ENCODE results near the gene ZDBF2.
"Not testable (repeated sequence)": the region's sequence is repeated elsewhere in the genome, so short reads cannot be mapped to it uniquely, and the experiment has no call there.

Gene ZDBF2

DNA sequence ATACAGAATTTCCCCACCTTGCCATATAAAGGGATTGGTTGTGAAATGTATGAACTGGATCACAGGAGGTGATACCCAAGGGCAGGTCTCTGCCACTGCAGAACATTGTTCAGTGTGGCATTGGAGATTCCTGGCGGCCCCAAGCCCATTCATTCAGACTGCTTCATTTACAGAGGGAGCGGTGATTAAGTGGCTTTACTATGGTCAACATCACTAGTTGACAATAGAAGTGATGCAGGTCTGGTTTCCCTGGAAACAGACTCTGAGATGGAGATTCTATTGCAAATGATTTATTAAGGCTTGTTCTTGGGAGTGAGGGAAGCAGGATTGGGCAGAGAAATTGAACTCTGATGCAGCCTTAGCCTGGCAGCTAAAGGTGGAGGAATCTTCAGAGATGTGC is 62.4 kb downstream of the ZDBF2 start:
- Histone ChIP-seq H3K27me3 (ENCODE audit: control insufficient read depth, insufficient read depth, low read length) (no peaks in the 10 kb centered on the region), H3K36me3 (ENCODE audit: control insufficient read depth, insufficient read depth, low read length) (no peaks in the 10 kb centered on the region), H3K4me1 (ENCODE audit: control insufficient read depth, insufficient read depth, low read length) (no peaks in the 10 kb centered on the region), H3K4me3 (ENCODE audit: low read depth, low read length) (no peak overlapping the region), H3K27ac (ENCODE audit: low read depth, low read length) (no peak overlapping the region), H3K9me3 (ENCODE audit: control insufficient read depth, insufficient read depth, low read depth, low read length) (no peaks in the 10 kb centered on the region), H3K9ac (ENCODE audit: low read length) (no peak overlapping the region)

- H3K27ac ChIP-seq (ENCODE audit: low read depth, low read length) = no peak overlapping the region
- no peaks in the 10 kb centered on the region for H3K27me3 ChIP-seq (ENCODE audit: control insufficient read depth, insufficient read depth, low read length)
- no peaks in the 10 kb centered on the region for H3K4me1 ChIP-seq (ENCODE audit: control insufficient read depth, insufficient read depth, low read length)
- H3K9ac ChIP-seq (ENCODE audit: low read length) = no peak overlapping the region
- H3K36me3 ChIP-seq (ENCODE audit: control insufficient read depth, insufficient read depth, low read length) = no peaks in the 10 kb centered on the region
- H3K9me3 ChIP-seq (ENCODE audit: control insufficient read depth, insufficient read depth, low read depth, low read length) = no peaks in the 10 kb centered on the region
- no peak overlapping the region for H3K4me3 ChIP-seq (ENCODE audit: low read depth, low read length)
Observed at GRCh38 chr2:206337956-206338355, 63.5 kb downstream of the ZDBF2 start.

GRCh38 chr2:206341396-206341795 is 66.9 kb downstream of the ZDBF2 start:
- Histone ChIP-seq H3K9ac (ENCODE audit: low read length) (no peak overlapping the region), H3K36me3 (ENCODE audit: control insufficient read depth, insufficient read depth, low read length) (no peaks in the 10 kb centered on the region), H3K9me3 (ENCODE audit: control insufficient read depth, insufficient read depth, low read depth, low read length) (peaks cover 17% of the 10 kb centered on the region), H3K27ac (ENCODE audit: low read depth, low read length) (no peak overlapping the region), H3K27me3 (ENCODE audit: control insufficient read depth, insufficient read depth, low read length) (no peaks in the 10 kb centered on the region), H3K4me3 (ENCODE audit: low read depth, low read length) (no peak overlapping the region), H3K4me1 (ENCODE audit: control insufficient read depth, insufficient read depth, low read length) (no peaks in the 10 kb centered on the region)

GRCh38 chr2:206343144-206343543 is 68.7 kb downstream of the ZDBF2 start:
- no peak overlapping the region for H3K27ac ChIP-seq (ENCODE audit: low read depth, low read length)
- H3K27me3 ChIP-seq (ENCODE audit: control insufficient read depth, insufficient read depth, low read length) = no peaks in the 10 kb centered on the region
- H3K9ac ChIP-seq (ENCODE audit: low read length) = no peak overlapping the region
- no peaks in the 10 kb centered on the region for H3K4me1 ChIP-seq (ENCODE audit: control insufficient read depth, insufficient read depth, low read length)
- H3K36me3 ChIP-seq (ENCODE audit: control insufficient read depth, insufficient read depth, low read length) = no peaks in the 10 kb centered on the region
- H3K4me3 ChIP-seq (ENCODE audit: low read depth, low read length) = no peak overlapping the region
- H3K9me3 ChIP-seq (ENCODE audit: control insufficient read depth, insufficient read depth, low read depth, low read length) = peaks cover 18% of the 10 kb centered on the region

- Histone ChIP-seq H3K4me1 (ENCODE audit: control insufficient read depth, insufficient read depth, low read length) (no peaks in the 10 kb centered on the region), H3K9me3 (ENCODE audit: control insufficient read depth, insufficient read depth, low read depth, low read length) (peaks cover 24% of the 10 kb centered on the region), H3K27ac (ENCODE audit: low read depth, low read length) (no peak overlapping the region), H3K36me3 (ENCODE audit: control insufficient read depth, insufficient read depth, low read length) (no peaks in the 10 kb centered on the region), H3K4me3 (ENCODE audit: low read depth, low read length) (no peak overlapping the region), H3K9ac (ENCODE audit: low read length) (no peak overlapping the region), H3K27me3 (ENCODE audit: control insufficient read depth, insufficient read depth, low read length) (no peaks in the 10 kb centered on the region)
Observed at GRCh38 chr2:206343816-206344215, 69.4 kb downstream of the ZDBF2 start.

GRCh38 chr2:206345606-206346005 is 71.1 kb downstream of the ZDBF2 start:
- Histone ChIP-seq H3K4me1 (ENCODE audit: control insufficient read depth, insufficient read depth, low read length) (no peaks in the 10 kb centered on the region), H3K27me3 (ENCODE audit: control insufficient read depth, insufficient read depth, low read length) (no peaks in the 10 kb centered on the region), H3K27ac (ENCODE audit: low read depth, low read length) (no peak overlapping the region), H3K9ac (ENCODE audit: low read length) (no peak overlapping the region), H3K36me3 (ENCODE audit: control insufficient read depth, insufficient read depth, low read length) (no peaks in the 10 kb centered on the region), H3K4me3 (ENCODE audit: low read depth, low read length) (no peak overlapping the region), H3K9me3 (ENCODE audit: control insufficient read depth, insufficient read depth, low read depth, low read length) (peaks cover 37% of the 10 kb centered on the region)

- no peak overlapping the region for H3K27ac ChIP-seq (ENCODE audit: low read depth, low read length)
- H3K4me3 ChIP-seq (ENCODE audit: low read depth, low read length) = no peak overlapping the region
- no peaks in the 10 kb centered on the region for H3K36me3 ChIP-seq (ENCODE audit: control insufficient read depth, insufficient read depth, low read length)
- H3K4me1 ChIP-seq (ENCODE audit: control insufficient read depth, insufficient read depth, low read length) = no peaks in the 10 kb centered on the region
- no peak overlapping the region for H3K9ac ChIP-seq (ENCODE audit: low read length)
- no peaks in the 10 kb centered on the region for H3K27me3 ChIP-seq (ENCODE audit: control insufficient read depth, insufficient read depth, low read length)
- peaks cover 28% of the 10 kb centered on the region for H3K9me3 ChIP-seq (ENCODE audit: control insufficient read depth, insufficient read depth, low read depth, low read length)
Observed at GRCh38 chr2:206349375-206349774, 74.9 kb downstream of the ZDBF2 start.

DNA sequence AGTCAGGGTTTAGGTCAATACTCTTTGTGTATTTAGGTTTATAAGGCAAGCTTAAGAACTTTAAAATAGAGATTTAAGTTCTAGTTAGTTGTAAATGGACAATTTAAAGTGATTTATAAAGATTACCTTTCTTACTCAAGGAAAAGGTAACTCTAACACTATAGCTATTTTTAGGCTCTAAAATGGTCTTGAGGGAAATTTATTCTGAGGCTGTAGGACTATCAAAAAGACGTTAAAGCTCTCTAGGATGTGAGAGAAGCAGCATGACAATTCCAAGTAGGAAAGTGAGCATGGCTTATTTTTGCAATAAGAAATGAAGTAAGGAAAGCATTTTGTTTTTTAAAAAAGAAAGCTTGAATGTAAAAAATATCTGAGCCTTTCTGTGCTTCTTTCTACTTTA is 78.1 kb downstream of the ZDBF2 start:
- no peak overlapping the region for H3K27ac ChIP-seq (ENCODE audit: low read depth, low read length)
- H3K9ac ChIP-seq (ENCODE audit: low read length) = no peak overlapping the region
- H3K27me3 ChIP-seq (ENCODE audit: control insufficient read depth, insufficient read depth, low read length) = no peaks in the 10 kb centered on the region
- no peaks in the 10 kb centered on the region for H3K4me1 ChIP-seq (ENCODE audit: control insufficient read depth, insufficient read depth, low read length)
- H3K36me3 ChIP-seq (ENCODE audit: control insufficient read depth, insufficient read depth, low read length) = no peaks in the 10 kb centered on the region
- H3K9me3 ChIP-seq (ENCODE audit: control insufficient read depth, insufficient read depth, low read depth, low read length) = peaks cover 21% of the 10 kb centered on the region
- H3K4me3 ChIP-seq (ENCODE audit: low read depth, low read length) = no peak overlapping the region

- Histone ChIP-seq H3K9me3 (ENCODE audit: control insufficient read depth, insufficient read depth, low read depth, low read length) (peaks cover 22% of the 10 kb centered on the region), H3K4me1 (ENCODE audit: control insufficient read depth, insufficient read depth, low read length) (no peaks in the 10 kb centered on the region), H3K27ac (ENCODE audit: low read depth, low read length) (no peak overlapping the region), H3K4me3 (ENCODE audit: low read depth, low read length) (no peak overlapping the region), H3K36me3 (ENCODE audit: control insufficient read depth, insufficient read depth, low read length) (no peaks in the 10 kb centered on the region), H3K9ac (ENCODE audit: low read length) (no peak overlapping the region), H3K27me3 (ENCODE audit: control insufficient read depth, insufficient read depth, low read length) (no peaks in the 10 kb centered on the region)
Observed at GRCh38 chr2:206353685-206354084, 79.2 kb downstream of the ZDBF2 start.

DNA sequence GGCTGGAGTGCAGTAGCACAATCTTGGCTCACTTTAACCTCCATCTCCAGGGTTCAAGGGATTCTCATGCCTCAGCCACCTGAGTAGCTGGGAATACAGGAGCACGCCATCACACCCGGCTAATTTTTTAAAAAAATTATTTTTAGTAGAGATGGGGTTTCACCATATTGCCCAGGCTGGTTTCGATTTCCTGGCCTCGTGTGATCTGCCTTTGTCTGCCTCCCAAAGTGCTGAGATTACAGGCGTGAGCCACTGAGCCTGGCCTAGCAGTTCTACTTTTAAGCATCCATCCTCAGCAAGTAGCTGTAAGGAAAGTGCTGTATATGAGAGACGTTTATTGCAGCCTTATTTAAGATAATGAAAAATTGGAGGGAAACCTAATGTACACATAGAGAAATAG is 79.7 kb downstream of the ZDBF2 start:
- no peak overlapping the region for H3K9ac ChIP-seq (ENCODE audit: low read length)
- no peaks in the 10 kb centered on the region for H3K27me3 ChIP-seq (ENCODE audit: control insufficient read depth, insufficient read depth, low read length)
- peaks cover 18% of the 10 kb centered on the region for H3K9me3 ChIP-seq (ENCODE audit: control insufficient read depth, insufficient read depth, low read depth, low read length)
- H3K36me3 ChIP-seq (ENCODE audit: control insufficient read depth, insufficient read depth, low read length) = no peaks in the 10 kb centered on the region
- no peak overlapping the region for H3K4me3 ChIP-seq (ENCODE audit: low read depth, low read length)
- no peak overlapping the region for H3K27ac ChIP-seq (ENCODE audit: low read depth, low read length)
- no peaks in the 10 kb centered on the region for H3K4me1 ChIP-seq (ENCODE audit: control insufficient read depth, insufficient read depth, low read length)

- not testable (repeated sequence) for H3K27me3 ChIP-seq (ENCODE audit: control insufficient read depth, insufficient read depth, low read length); H3K27ac ChIP-seq (ENCODE audit: low read depth, low read length); H3K4me1 ChIP-seq (ENCODE audit: control insufficient read depth, insufficient read depth, low read length); H3K9me3 ChIP-seq (ENCODE audit: control insufficient read depth, insufficient read depth, low read depth, low read length); H3K9ac ChIP-seq (ENCODE audit: low read length); H3K4me3 ChIP-seq (ENCODE audit: low read depth, low read length); H3K36me3 ChIP-seq (ENCODE audit: control insufficient read depth, insufficient read depth, low read length)
Observed at GRCh38 chr2:206356840-206357239, 82.4 kb downstream of the ZDBF2 start.

DNA sequence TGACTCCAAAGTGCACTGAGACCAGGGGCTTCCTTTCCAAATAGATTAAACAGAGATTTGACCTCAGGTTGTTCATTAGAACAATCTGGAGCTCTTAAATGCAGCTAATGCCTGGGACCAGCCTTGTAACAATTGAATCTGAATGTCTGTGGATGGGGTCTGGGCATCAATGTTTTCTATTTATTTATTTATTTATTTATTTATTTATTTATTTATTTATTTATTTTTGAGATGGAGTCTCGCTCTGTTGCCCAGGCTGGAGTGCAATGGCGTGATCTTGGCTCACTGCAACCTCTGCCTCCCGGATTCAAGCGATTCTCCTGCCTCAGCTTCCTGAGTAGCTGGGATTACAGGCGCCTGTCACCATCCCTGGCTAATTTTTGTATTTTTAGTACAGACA is 86.4 kb downstream of the ZDBF2 start:
- H3K9me3 ChIP-seq (ENCODE audit: control insufficient read depth, insufficient read depth, low read depth, low read length); H3K27me3 ChIP-seq (ENCODE audit: control insufficient read depth, insufficient read depth, low read length); H3K9ac ChIP-seq (ENCODE audit: low read length); H3K36me3 ChIP-seq (ENCODE audit: control insufficient read depth, insufficient read depth, low read length); H3K4me3 ChIP-seq (ENCODE audit: low read depth, low read length); H3K27ac ChIP-seq (ENCODE audit: low read depth, low read length); H3K4me1 ChIP-seq (ENCODE audit: control insufficient read depth, insufficient read depth, low read length): not testable (repeated sequence)

Data from HUES6 (cell line).